DND-41 (cell line): ENCODE measurements around the gene MT4.

ENCODE experiments used
- ATAC-seq: fragments of 200-7000 bp; cut with Tn5 transposase; 3 replicates; pipeline ENCODE4 v1.9.1; 2021; ENCODE audit warnings: low read depth; ENCODE audit not compliant: insufficient read depth
- DNase-seq: peaks from one replicate; pipeline ENCODE4 v3.0.0-alpha.2; 2020
- H2AFZ ChIP-seq: 2 replicates; pipeline ENCODE4 v1.6.0; 2012; ENCODE audit warnings: low read depth, low read length
- H3K27ac ChIP-seq: 2 replicates; pipeline ENCODE4 v1.5.1; 2012; ENCODE audit warnings: low read length, inconsistent platforms
- H3K27me3 ChIP-seq: fragments of 200-600 bp; sonication (generic); 2 replicates; pipeline ENCODE4 v1.6.0; 2012; ENCODE audit warnings: low read length, mild to moderate bottlenecking, inconsistent platforms; ENCODE audit not compliant: insufficient read depth, poor library complexity
- H3K36me3 ChIP-seq: 2 replicates; pipeline ENCODE4 v1.5.1; 2012; ENCODE audit warnings: low read length, inconsistent platforms; ENCODE audit not compliant: insufficient read depth
- H3K4me1 ChIP-seq: 2 replicates; pipeline ENCODE4 v1.5.1; 2012; ENCODE audit warnings: mild to moderate bottlenecking, low read length; ENCODE audit not compliant: insufficient read depth
- H3K4me2 ChIP-seq: 2 replicates; pipeline ENCODE4 v1.6.0; 2012; ENCODE audit warnings: mild to moderate bottlenecking, moderate library complexity, low read length, inconsistent platforms; ENCODE audit not compliant: insufficient read depth
- H3K4me3 ChIP-seq, 2 experiments: fragments of 200-600 bp in 1 of 2; shearing (Covaris generic) in 1 of 2; 2 replicates each; pipeline ENCODE4 v1.5.1; 2012 to 2016; ENCODE audit warnings: inconsistent platforms in 2 of 2, low read length in 2 of 2, mild to moderate bottlenecking in 2 of 2, low read depth in 1 of 2, moderate library complexity in 1 of 2
- H3K79me2 ChIP-seq: 2 replicates; pipeline ENCODE4 v1.6.0; 2012; ENCODE audit warnings: low read length, inconsistent platforms; ENCODE audit not compliant: insufficient read depth
- H3K9ac ChIP-seq: 2 replicates; pipeline ENCODE4 v1.6.0; 2012; ENCODE audit warnings: low read depth, mild to moderate bottlenecking, inconsistent platforms, low read length, moderate library complexity
- H3K9me3 ChIP-seq: 2 replicates; pipeline ENCODE4 v1.5.1; 2012; ENCODE audit warnings: low read length, moderate library complexity, mild to moderate bottlenecking, inconsistent platforms; ENCODE audit not compliant: insufficient read depth, severe bottlenecking
- H4K20me1 ChIP-seq: 2 replicates; pipeline ENCODE4 v1.6.0; 2012; ENCODE audit warnings: low read length; ENCODE audit not compliant: insufficient read depth
- EZH2 ChIP-seq: IDR thresholded peaks from 3 replicates; pipeline ENCODE4 v1.6.1; 2012; ENCODE audit warnings: borderline replicate concordance, low read depth, mild to moderate bottlenecking, moderate library complexity, low read length, inconsistent platforms; ENCODE audit not compliant: severe bottlenecking
- TF ChIP-seq, protein P1 (sequence below): IDR thresholded peaks from 2 replicates; pipeline ENCODE4 v1.5.1; 2012; ENCODE audit warnings: borderline replicate concordance, low read length, moderate library complexity, mild to moderate bottlenecking; ENCODE audit not compliant: poor library complexity, severe bottlenecking; ENCODE audit errors: extremely low read depth

MT4 gene

DNA sequence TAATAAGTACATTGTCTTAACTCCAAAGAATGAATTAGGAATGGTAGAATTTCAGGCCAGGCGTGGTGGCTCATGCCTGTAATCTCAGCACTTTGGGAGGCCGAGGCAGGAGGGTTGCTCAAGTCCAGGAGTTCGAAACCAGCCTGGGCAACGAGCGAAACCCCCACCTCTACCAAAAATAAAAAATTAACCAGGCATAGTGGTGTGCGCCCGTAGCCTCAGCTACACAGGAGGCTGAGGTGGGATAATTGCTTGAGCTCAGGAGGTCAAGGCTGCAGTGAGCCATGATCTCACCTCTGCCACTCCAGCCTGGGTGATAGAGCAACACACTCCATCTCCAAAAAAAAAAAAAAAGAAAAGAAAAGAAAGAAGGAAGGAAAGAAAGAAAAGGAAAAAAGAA is 26.5 kb upstream of the MT4 start:
- no peak overlapping the region for H3K9ac ChIP-seq
- H3K9me3 ChIP-seq, result no peaks in the 10 kb centered on the region
- no peaks in the 10 kb centered on the region for H3K79me2 ChIP-seq
- H3K4me3 ChIP-seq, result no peak overlapping the region
- H3K27ac ChIP-seq, result no peak overlapping the region
- no peaks in the 10 kb centered on the region for H4K20me1 ChIP-seq
- no peaks in the 10 kb centered on the region for H3K27me3 ChIP-seq
- no peak for ATAC-seq
- no peak for DNase-seq
- H3K36me3 ChIP-seq, result no peaks in the 10 kb centered on the region
- no peaks in the 10 kb centered on the region for H3K4me1 ChIP-seq
- H2AFZ ChIP-seq, result no peak overlapping the region
- no peak overlapping the region for H3K4me2 ChIP-seq
- no peak for TF ChIP-seq EZH2
- TF ChIP-seq, protein P1, sequence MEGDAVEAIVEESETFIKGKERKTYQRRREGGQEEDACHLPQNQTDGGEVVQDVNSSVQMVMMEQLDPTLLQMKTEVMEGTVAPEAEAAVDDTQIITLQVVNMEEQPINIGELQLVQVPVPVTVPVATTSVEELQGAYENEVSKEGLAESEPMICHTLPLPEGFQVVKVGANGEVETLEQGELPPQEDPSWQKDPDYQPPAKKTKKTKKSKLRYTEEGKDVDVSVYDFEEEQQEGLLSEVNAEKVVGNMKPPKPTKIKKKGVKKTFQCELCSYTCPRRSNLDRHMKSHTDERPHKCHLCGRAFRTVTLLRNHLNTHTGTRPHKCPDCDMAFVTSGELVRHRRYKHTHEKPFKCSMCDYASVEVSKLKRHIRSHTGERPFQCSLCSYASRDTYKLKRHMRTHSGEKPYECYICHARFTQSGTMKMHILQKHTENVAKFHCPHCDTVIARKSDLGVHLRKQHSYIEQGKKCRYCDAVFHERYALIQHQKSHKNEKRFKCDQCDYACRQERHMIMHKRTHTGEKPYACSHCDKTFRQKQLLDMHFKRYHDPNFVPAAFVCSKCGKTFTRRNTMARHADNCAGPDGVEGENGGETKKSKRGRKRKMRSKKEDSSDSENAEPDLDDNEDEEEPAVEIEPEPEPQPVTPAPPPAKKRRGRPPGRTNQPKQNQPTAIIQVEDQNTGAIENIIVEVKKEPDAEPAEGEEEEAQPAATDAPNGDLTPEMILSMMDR, result no peak

DNA sequence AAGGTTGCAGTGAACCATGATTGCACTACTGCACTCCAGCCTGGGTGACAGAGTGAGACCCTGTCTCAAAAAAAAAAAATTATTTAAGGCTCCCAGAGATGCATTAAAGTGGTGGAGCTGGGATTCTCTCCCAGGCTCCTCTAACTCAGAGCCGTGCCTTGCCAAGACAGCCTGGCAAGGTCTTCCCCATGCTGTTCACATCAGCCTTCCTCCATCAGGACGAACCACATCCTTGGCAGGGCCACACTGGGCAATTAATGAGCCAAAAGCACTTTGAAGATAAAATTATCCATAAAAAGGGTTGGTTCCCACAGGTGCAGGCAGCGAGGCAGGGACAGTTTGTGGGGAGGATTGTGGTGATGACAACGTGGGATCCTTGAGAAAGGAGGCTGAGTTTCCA is 25.2 kb upstream of the MT4 start:
- Histone ChIP-seq H3K27me3 (no peaks in the 10 kb centered on the region), H2AFZ (no peak overlapping the region), H3K9ac (no peak overlapping the region), H3K79me2 (no peaks in the 10 kb centered on the region), H3K27ac (no peak overlapping the region), H3K9me3 (no peaks in the 10 kb centered on the region), H3K4me1 (no peaks in the 10 kb centered on the region), H3K4me2 (no peak overlapping the region), H3K4me3 (no peak overlapping the region), H3K36me3 (no peaks in the 10 kb centered on the region), H4K20me1 (no peaks in the 10 kb centered on the region)
- TF ChIP-seq, protein P1, result no peak
- no peak for TF ChIP-seq EZH2
- DNase-seq (no peak), ATAC-seq (no peak)

DNA sequence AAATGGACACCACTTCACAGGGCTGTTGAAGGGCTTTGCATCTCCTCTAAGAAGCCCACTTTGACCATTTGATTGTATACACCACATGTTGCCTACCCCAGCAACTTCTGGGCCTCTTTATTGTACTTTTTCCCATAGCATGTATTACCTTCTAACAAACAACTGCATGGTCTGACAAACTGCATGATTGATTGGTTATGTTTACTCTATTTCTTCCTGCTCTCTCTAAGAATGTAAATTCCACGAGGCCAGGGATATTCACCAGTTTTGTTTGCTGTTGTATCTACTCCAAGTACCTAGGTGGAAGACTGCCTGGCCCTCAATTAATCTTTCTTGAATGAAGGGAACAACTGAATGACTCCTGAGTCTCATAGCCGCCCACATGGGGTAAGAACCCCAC is 22.8 kb upstream of the MT4 start:
- no peak for ATAC-seq
- Histone ChIP-seq H3K79me2 (no peaks in the 10 kb centered on the region), H3K9me3 (no peaks in the 10 kb centered on the region), H3K4me3 (no peak overlapping the region), H3K27ac (no peak overlapping the region), H3K9ac (no peak overlapping the region), H3K36me3 (no peaks in the 10 kb centered on the region), H3K27me3 (no peaks in the 10 kb centered on the region), H2AFZ (no peak overlapping the region), H3K4me2 (no peak overlapping the region), H4K20me1 (no peaks in the 10 kb centered on the region), H3K4me1 (no peaks in the 10 kb centered on the region)
- TF ChIP-seq, protein P1, result no peak
- TF ChIP-seq EZH2, result no peak
- no peak for DNase-seq

DNA sequence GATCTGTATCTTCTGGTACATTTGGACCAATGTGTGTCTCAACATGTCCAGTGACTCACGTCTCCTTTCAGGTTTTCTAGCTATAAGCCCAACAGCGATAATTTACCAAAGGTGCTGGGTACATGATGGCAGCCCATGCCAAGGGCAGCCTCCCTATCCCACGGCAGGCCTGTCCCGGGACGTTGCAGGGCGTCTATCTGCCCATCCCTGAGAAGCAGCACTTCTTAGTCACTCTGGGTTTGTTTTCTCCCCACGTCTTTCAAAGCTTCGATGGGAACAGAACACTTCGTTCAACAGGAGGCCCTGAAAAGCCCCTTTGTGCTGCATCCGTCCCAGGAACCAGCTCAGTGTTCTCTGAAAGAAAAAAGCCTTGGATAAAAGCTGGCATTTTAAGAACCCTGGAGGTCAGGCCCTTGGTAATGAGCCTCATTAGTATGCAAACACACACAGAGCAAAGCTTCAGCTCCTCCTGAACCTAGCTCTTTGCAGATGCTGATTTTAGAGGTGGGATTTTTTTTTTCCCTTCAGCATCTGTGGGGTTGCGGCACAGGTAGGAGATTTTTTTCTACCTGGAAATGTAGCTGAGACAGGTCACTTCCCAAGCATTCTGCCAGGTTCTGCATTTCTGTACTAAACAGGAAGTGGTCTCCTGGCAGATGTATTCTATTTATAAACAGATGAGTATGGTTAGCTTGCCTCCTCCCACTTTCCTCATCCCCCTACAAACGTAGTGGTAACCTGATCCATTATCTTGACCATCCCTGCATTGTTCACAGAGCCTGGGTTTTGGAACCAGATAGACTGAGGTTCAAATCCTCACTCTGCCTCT is 17.5 kb upstream of the MT4 start:
- H3K4me1 ChIP-seq, result peaks cover 4% of the 10 kb centered on the region; the same call in 1 of the 2 replicates
- H3K27me3 ChIP-seq, result peaks cover 8% of the 10 kb centered on the region
- H3K9me3 ChIP-seq, result no peaks in the 10 kb centered on the region
- TF ChIP-seq EZH2, result no peak
- TF ChIP-seq, protein P1, result no peak
- H3K4me2 ChIP-seq, result no peak overlapping the region
- DNase-seq, result no peak
- H3K79me2 ChIP-seq, result no peaks in the 10 kb centered on the region
- H3K4me3 ChIP-seq, result no peak overlapping the region
- H4K20me1 ChIP-seq, result no peaks in the 10 kb centered on the region
- no peak overlapping the region for H3K9ac ChIP-seq
- H2AFZ ChIP-seq, result no peak overlapping the region
- ATAC-seq, result peak; percentile 31; the same call in 2 of the 3 replicates
- H3K36me3 ChIP-seq, result no peaks in the 10 kb centered on the region
- H3K27ac ChIP-seq, result no peak overlapping the region
